Middle frontal gyrus (tissue), 1 donor: ENCODE data around the gene ATF7.
"Not testable (repeated sequence)": the region's sequence is repeated elsewhere in the genome, so short reads cannot be mapped to it uniquely, and the experiment has no call there.

Source experiments
- DNase-seq: peaks from one replicate; pipeline ENCODE4 v3.0.0-alpha.2; 2015; ENCODE audit warnings: low spot score; ENCODE audit errors: extremely low spot score

ATF7 gene

DNA sequence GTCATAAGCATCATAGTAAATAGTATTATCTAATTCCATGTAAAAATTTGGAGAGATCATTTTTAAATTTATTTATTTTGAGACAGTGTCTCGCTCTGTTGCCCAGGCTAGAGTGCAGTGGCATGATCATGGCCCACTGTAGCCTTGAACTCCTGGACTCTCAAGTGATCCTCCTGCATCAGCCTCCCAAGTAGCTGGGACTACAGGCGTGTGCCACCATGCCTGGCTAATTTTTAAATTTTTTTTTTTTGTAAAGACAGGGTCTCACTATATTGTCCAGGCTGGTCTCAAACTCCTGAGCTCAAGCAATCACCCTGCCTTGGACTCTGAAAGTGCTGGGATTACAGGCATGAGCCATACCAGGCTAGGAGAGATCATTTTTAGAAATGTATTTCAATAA, 27.2 kb downstream of the ATF7 start:
- DNase-seq: not testable (repeated sequence)

DNA sequence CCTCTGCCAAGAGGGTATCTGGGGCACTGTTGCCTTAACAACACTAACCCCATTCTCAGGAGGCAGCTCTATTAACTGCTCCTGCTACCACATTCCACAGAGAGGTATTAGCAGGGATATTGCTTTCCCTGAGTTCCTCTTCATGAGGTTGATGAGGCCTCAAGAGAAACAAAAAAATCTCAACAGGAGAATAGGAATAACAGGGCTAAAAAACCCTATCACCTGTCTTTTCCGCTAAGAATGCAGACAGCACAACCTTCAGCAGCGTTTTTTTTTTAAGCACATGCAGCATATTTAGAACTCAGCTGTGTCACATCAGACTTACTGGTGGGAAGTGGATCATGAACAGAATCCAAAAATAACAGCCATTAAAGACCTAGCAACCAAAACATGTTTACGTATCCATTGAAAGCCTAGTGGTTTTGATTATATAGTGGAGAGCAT, 29.2 kb downstream of the ATF7 start:
- DNase-seq: no peak

DNA sequence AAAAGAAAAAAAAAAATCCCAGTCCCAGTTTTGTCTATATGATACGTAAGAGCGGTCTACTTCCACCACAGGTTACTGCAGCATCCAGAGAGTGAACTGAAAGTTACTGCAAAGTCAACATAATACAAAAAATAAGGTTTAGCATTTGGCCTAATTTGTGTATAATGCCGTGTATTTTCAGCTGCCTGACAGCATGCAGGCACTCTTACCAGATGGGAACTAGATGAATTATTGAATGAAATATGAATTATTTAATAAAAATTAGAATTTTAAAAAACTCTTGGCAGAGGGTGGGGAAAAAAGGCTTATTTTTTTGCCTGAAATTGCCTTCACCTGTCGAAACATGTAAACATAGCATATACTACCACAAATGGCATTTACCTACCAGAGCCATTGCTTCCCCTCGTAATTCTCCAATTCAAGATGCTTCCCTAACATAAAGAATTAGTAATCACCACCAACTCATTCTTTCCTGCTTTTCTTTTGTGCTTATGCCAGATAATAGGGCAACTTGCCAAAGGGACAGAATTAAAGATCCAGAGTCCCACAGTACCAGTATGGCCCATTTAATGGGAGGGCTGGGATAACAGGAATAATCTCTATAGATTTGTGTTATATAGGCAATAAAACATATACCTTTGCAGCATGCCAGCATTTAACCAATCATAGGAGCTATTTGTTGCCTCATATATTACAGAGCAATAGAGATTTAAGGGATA, 31.1 kb downstream of the ATF7 start:
- DNase-seq: no peak

DNA sequence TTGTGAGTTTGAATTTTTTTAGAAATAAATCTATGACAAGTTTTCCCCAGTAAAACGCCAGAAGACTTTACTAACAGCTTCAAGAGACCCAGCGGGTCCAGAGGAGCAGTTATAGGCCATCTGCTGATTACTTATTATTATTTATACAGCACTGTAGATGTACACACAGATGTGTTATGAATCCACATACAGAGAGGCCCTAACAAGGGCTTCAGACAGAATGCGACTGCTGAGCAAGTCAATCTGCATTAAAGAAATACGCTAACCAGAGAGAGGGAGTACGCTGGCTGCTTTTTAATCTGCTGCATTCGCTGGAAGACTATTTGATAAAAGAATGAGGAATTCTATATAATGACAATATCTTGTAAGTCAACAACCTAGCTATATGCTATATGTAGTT, 32.5 kb downstream of the ATF7 start:
- DNase-seq: no peak

DNA sequence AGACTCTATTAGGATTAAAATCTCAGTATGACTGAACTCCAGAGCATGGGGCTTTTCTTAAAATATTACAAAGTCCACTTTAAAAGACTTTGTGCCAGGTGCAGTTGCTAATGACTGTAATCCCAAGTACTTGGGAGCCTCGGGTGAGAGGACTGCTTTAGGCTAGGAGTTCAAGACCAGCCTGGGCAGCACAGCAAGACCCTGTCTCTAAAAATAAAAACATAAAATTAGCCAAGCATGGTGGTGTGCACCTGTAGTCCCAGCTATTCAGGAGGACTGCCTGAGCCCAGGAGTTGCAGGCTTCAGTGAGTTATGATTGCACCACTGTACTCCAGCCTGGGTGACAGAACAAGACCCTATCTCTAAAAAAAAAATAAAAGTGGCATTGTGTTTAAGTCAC, 33.2 kb downstream of the ATF7 start:
- DNase-seq: no peak

DNA sequence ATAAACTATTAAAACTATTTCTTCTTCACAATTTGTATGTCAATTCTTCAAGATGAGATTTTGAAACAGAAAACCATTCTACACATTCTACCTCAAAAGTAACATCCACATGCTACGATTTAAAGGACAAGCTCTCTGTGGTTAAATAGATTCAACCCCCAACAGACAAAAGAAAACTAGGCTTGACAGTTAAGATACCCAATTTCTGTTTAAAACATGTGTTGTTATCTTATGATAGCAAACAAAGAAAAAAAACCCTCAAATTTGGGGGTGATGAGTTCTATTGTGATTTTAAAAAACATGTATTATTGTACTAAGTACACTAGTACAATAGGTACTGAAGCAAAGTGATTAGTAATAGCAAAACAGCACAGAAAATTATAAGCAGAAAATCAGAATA, 33.8 kb downstream of the ATF7 start:
- DNase-seq: no peak

DNA sequence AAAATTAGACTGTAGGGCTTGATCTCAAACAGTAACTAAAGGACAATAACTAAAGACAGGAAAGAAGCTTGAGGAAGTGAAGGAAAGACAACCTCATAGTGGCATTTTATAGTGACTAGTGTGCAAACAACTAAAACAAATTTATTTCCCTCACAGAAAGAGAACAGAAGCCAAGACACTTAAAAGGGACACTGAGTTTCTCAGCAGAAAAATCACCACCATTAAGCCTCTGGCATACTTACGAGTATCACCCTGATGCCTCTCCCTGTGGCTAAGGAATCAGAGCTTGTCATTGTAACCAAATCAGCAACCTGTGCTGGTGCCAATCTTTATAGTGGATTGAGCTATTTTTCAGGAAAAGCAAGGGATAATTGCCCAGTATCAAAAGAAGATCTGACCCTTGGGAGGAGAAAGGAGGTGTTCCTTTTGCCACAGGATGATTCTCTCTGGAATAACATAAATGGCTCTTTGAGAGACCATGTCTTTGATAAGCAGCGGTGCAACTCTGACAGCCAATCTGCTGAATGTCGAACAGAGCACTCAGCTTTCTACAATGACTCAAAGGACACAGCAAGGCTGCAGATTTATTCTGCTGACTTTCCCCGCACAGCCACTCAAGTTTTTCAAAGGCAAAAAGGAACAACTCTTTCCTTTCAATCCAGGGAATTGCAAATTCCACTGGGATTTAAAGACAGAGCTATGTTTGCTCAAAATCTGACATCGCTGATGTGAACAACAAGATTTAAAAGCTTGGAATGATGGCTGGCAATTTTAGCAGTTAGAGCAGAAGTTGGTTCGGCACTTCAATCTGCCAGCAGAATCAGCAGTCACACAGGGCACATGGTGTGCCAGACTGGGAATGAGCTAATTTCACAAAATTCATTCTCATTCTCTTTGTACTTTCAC, 34.6 kb downstream of the ATF7 start:
- DNase-seq: no peak

DNA sequence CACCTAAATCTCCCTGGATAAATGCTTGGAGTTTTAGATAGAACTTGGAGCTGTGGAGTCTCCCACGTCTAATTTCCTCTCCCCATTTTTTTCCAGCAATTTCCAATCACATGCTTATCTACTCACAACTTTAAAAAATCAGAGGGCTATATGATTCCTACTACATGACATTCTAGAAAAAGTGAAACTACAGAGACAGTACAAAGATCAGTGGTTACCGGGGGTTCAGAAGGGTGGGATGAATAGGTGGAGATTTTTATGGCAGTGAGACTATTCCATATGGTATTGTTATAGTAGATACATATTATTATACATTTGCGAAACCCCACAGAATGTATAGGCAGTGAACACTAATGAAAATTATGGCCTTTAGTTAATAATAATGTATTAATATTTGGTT, 35.5 kb downstream of the ATF7 start:
- no peak for DNase-seq

DNA sequence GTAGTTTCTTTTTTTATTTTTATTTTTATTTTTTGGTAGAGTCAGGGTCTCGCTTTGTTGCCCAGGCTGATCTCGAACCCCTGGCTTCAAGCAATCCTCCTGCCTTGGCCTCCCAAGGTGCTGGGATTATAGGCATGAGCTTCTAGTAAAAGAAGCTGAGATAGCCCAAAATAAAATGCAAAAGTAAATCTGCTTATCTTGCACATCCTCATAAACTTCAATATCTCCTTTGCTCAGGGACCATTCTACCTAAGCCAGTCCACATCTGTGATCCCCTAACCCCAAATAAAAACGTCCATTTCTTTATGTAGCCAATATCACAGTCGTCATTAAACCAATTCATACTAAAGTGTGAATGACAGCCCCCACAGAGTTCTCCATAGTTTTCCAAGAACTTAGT, 36.3 kb downstream of the ATF7 start:
- DNase-seq: no peak

DNA sequence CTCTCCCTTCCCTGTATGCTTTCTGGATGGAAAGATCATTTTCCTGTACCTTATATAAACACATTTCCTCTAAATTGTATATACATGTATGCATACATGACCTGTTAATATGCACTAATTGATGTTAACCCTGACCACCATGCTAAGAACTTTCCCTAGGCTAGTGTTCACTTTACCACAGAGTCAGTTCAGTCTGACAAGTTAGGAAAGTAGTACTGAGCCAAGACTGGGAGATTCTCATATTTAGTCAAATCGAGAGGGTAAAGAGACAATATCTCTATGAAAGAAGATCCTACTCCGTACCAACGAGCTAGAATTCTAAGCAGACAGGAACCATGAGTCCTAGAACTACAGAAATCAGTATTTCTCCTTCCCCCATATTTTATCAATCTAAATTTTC, 36.8 kb downstream of the ATF7 start:
- no peak for DNase-seq

DNA sequence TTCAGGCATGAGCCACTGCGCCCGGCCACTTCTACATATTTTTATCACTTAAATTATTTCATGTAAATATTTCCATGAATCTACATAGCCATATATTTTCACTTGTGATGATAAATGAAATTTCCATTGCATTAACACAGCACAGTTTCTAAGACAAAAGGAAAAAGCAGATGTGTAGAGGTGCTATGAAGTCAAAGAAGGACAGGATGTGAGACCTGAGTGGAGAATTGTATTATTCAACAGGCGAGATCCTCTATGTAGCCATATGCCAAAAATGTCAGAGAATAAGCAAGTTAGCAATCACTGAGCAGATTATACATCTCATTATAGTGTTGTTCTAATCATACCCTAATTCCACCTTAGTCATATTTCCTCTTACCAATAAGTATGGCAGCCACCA, 38.1 kb downstream of the ATF7 start:
- no peak for DNase-seq

DNA sequence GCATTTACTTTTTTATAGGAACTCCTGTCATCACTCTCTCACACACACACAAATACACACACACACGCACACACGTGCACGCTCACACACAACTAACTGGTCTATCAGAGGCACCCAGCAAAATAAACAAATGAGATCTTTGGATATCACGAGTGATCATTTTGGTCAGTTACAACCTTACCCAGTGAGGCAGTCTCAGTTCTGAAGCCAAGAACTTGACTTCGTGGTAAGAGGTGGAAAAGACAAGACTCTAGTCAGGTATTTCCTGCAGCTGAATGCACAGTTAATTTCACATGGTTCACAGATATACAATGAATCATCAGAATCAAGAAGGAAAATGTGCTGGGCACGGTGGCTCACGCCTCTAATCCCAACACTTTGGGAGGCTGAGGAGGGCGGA, 39.4 kb downstream of the ATF7 start:
- DNase-seq: no peak

DNA sequence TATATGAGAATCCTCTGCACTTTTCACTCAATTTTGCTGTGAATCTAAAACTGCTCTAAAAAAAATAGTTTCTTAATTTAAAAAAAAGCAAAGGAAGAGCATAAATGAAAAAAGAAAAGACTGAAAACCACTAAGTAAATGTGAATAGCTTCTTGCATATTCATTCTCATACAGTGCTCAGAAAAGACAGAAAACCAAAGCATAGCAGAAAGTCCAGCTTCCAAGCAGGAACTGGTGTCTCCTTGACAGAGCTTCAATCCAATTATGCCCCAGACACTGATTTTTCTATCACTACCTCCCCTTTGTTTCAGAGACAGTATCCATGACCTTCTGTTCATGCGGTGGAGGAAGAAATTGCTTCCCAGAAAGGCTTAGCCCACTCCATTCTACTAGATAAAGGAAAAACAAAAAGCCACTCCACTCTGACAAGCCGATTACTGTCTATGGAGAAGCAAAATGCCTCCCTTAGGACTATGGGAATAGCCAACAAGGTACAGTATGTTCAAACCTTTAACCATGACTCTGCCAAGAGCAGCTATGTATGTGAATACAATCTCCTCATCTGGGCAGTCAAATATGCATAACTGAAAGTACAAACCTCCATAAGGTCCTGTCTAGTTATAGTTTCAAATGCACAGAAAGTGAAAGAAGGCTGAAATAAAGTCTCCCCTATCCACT, 40.6 kb downstream of the ATF7 start:
- no peak for DNase-seq

DNA sequence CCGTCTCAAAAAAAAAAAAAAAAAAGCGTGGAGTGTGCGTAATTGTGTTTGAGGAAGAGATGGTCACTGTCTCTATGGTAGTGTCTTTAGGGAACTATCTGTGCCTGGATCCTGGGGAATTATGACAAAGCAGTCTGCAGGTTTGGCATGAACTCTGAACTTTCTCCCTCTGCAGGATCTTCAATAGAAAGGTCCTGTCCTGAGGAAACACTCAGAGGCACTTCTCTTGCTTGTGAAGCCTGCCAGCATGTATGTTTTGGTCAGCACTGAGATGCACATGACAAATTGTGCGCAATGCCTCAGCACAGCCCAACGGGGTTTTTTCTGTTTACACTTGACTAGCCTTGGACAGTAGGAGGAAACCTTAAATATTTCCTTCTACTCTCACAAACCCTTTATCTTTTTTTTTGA, 46.6 kb downstream of the ATF7 start:
- DNase-seq: no peak

DNA sequence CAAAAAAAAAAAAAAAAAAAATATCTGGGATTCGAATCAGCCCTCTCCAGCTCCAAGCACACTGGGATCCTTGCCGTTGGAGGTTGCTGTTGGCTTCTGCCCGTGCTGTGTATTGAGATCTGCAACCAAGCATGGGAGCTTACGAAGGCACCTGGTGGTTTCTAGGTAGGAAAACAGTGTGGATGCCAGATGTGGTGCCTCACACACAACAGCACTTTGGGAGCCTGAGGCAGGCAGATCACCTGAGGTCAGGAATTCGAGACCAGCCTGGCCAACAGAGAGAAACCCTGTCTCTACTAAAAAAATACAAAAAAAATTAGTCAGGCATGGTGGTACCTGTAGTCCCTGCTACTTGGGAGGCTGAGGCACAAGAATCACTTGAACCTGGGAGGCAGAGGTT, 47.4 kb downstream of the ATF7 start:
- no peak for DNase-seq

DNA sequence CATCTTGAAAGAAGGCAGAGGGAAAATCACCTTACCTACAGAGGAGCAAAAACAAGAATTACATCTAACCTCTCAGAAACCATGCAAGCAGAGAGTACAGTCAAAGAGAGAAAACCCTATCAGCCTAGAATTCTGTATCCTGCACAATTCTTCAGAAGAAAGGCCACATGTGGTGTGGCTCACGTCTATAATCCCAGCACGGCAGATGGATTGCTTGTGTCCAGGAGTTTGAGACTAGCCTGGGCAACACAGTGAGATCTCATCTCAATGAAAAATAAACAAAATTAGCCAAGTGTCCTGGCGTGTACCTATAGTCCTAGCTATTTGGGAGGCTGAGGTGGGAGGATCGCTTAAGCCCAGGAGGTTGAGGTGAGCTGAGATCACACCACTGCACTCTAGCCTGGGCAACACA, 48.2 kb downstream of the ATF7 start:
- DNase-seq: no peak

DNA sequence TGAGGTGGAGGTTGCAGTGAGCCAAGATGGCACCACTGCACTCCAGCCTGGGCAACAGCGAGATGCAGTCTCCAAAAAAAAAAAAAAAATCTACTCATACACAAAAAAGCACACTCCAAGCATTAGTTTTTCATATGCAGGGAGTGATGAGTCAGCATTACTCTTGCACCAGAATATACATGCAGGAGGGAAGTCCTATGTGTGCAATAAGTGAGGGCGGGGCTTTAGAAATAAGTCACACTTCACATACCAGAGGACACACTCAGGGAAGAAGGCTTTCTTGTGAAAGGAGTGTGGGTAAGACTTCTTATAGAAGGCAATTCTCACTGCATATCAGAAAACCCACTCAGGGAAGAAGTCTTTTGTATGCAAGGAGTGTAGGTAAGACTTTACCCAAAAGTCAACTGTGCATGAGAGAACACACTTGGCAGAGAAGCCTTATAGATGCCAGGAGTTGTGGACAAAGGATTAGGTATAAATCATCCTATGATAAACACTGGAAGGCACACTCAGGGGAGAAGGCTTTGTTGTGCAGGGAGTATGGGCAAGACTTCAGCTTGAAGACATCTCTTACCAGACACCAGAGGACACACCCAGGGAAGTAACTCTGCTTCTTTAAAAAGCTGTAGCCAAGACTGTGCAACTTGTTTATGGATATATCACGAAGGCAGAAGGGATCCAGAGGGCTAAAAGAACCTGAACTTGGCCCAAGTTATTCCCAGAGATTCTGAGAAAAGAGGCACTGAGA, 50.5 kb downstream of the ATF7 start:
- no peak for DNase-seq

DNA sequence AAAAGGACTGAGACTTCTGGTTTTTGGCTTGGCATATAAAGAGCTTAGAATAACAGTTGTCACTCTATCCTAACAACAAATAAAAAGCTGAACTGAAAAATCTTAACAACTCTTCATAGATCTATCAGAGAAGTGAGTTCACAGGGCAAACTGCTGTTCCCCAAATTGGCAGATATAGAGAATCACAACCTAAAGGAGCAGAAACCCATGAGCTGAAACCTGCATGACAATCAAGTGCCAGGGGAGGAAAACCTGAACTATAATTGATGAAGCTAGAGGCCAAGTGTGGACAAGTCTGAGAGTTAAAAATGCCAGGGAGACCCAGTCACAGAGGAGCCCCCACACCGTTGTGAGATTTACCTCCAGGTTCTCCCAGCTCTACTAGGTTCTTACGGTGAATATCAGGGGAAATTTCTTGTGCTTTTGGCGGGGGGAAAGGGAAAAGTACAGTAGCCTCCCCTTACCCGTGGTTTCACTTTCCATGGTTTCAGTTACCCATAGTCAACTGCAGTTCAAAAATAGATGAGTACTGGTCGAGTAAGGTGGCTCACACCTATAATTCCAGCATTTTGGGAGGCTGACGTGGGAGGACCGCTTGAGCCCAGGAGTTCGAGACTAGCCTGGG, 53.9 kb downstream of the ATF7 start:
- no peak for DNase-seq

DNA sequence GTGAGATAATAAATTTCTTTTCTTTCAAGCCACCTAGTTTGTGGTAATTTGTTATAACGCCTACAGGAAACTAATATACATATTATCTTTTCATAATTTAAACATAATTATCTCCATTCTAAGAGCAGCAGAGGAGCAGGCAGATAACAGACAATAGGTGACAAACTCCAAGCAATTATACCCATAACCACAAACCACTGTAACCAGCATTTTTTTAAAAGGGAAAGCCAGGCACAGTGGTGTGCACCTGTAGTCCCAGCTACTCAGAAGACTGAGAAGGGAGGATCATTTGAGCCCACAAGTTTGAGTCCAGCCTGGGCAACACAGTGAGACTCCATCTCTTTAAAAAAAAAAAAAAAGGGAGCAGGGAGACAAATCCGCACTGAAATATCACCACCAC, 54.9 kb downstream of the ATF7 start:
- DNase-seq: no peak

DNA sequence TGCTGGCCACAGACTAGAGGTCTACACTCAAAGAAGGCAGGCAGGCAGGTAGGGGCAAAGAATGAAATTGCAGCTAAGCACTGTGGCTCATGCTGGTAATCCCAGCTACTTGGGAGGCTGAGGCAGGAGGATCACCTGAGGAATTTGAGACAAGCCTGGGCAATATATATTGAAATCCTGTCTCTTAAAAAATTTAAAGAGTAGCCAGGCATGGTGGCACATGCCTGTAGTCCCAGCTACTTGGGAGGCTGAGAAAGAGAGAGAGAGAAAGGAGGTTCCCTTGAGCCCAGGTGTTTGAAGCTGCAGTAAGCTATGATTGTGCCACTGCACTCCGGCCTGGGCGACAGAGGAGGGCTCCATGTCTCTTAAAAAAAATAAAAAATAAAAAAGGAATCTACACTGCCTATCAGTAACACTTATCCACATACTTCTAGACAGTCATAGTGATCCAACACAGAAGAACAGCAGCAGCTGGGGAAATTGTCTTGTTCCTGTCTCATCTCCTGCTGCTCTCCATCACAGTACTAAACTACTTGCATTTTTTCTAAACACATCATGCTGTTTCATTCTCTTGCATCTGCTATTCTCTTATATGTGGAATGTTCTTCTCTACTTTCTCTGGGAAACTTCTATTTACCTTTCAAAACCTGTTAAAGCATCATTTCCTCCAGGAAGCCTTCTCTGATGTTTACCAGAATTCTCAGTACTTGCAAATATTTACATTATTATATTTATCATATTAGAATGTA, 57.2 kb downstream of the ATF7 start:
- no peak for DNase-seq
